Breast epithelium (tissue), 4 donors: ENCODE data around the gene ASXL3. TPM values are rescaled to one million over a fixed set of nuclear protein-coding genes. Genes with fewer than 3 reads are reported as not detected.

ENCODE experiments used
- DNase-seq, 2 donors: peaks; one replicate each; pipeline ENCODE4 v3.0.0-alpha.2; 2019; ENCODE audit warnings: low spot score in 2 of 2
- H3K27ac ChIP-seq, 2 donors: fragments of 200-600 bp; sonication (generic) in 1 of 2; one replicate each; pipeline ENCODE4 v1.5.1; 2016 to 2019; ENCODE audit warnings: mild to moderate bottlenecking in 1 of 2
- H3K27me3 ChIP-seq, 2 donors: fragments of 200-600 bp; sonication (generic) in 1 of 2; one replicate each; pipeline versions ENCODE4 v1.5.1 to v1.6.0; 2017 to 2019; ENCODE audit warnings: control low read depth in 1 of 2, mild to moderate bottlenecking in 1 of 2
- H3K36me3 ChIP-seq: fragments of 200-600 bp; one replicate; pipeline ENCODE4 v1.5.1; 2019
- H3K4me1 ChIP-seq, 2 donors: fragments of 200-600 bp; sonication (generic); one replicate each; pipeline ENCODE4 v1.5.1; 2016 to 2019; ENCODE audit warnings: control low read depth in 1 of 2
- H3K4me3 ChIP-seq, 3 donors: fragments of 200-600 bp; sonication (generic); 1 replicate in 2 of 3; 2 replicates in 1 of 3; pipeline ENCODE4 v1.5.1; 2016 to 2019; ENCODE audit warnings: mild to moderate bottlenecking in 3 of 3, moderate library complexity in 2 of 3
- H3K9me3 ChIP-seq, 2 donors: fragments of 200-600 bp; sonication (generic) in 1 of 2; one replicate each; pipeline ENCODE4 v1.5.1; 2016 to 2019; ENCODE audit warnings: control low read depth in 1 of 2
- POLR2A ChIP-seq: fragments of 450-650 bp; IDR thresholded peaks from one replicate; pipeline ENCODE4 v1.6.1; 2016; ENCODE audit warnings: antibody characterized with exemption, mild to moderate bottlenecking, moderate library complexity
- POLR2AphosphoS5 ChIP-seq, 3 donors: sonication (generic); formaldehyde crosslinking; IDR thresholded peaks; one replicate each; pipeline ENCODE4 v1.6.1; 2017; ENCODE audit warnings: antibody characterized with exemption in 3 of 3
- intact Hi-C: fragments of 100-400 bp; cut with DNase I; formaldehyde crosslinking; loops from one replicate; pipeline ENCODE4 v1.15.1; 2023; ENCODE audit warnings: low total_unique reads
- total RNA-seq, 3 donors: library from RNA; depleted of rRNA; stranded (reverse); fragments of >200 nt; gene quantifications; one replicate each; pipeline ENCODE4 v1.1.0, GENCODE V29; 2016
- TF ChIP-seq, protein P1 (sequence below), 3 donors: fragments of 450-650 bp; IDR thresholded peaks; one replicate each; pipeline ENCODE4 v1.5.1; 2016 to 2017; ENCODE audit warnings: antibody characterized with exemption in 3 of 3, mild to moderate bottlenecking in 3 of 3, moderate library complexity in 3 of 3

The ASXL3 gene
- total RNA-seq, 3 donors from 2014 or later: 0.96 to 3.4 (median 0.98) TPM

DNA sequence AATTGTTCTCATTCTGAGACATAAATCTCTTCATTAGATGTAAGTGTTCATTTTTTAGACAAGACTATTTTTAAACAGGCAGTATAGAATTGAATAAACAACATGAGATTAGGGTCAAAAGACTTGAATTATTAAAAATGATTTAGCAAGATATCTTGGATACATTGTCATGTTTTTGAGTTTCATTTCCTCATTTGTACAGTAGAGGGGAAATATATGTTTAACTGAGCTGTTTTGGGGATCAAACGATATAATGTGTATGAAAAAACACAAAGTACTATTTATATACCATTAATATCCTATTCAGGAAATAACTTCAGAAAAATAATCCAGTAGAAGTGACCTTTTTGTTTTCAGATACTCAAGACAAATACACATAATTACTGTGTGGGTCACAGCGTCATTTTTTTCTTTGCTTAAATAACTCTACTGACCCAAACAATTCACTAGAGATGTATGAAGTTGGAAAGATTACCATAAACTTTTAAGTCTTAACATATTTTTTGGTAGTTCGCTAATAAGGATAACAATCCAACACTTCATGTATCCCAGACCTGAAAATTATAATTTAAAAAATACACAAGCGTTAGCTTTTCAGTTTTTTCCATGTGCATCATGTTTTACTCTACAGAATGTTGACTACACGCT, 896 bp upstream of the ASXL3 start:
- Histone ChIP-seq H3K27me3 (peaks cover 0 to 16% of the 10 kb centered on the region in 2 donors), H3K9me3 (no peaks in the 10 kb centered on the region), H3K4me3 (peak overlapping the region; percentile 66 to 88 (median 68)), H3K27ac (peak overlapping the region; percentile 86 to 93), H3K36me3 (no peaks in the 10 kb centered on the region), H3K4me1 (no peaks in the 10 kb centered on the region)
- DNase-seq: no peak
- TF ChIP-seq POLR2AphosphoS5 (IDR thresholded peaks at IDR 0.05) (no peak), POLR2A (no peak)
- TF ChIP-seq, protein P1, sequence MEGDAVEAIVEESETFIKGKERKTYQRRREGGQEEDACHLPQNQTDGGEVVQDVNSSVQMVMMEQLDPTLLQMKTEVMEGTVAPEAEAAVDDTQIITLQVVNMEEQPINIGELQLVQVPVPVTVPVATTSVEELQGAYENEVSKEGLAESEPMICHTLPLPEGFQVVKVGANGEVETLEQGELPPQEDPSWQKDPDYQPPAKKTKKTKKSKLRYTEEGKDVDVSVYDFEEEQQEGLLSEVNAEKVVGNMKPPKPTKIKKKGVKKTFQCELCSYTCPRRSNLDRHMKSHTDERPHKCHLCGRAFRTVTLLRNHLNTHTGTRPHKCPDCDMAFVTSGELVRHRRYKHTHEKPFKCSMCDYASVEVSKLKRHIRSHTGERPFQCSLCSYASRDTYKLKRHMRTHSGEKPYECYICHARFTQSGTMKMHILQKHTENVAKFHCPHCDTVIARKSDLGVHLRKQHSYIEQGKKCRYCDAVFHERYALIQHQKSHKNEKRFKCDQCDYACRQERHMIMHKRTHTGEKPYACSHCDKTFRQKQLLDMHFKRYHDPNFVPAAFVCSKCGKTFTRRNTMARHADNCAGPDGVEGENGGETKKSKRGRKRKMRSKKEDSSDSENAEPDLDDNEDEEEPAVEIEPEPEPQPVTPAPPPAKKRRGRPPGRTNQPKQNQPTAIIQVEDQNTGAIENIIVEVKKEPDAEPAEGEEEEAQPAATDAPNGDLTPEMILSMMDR (IDR thresholded peaks at IDR 0.05): no peak
- intact Hi-C loops: no loop called here

DNA sequence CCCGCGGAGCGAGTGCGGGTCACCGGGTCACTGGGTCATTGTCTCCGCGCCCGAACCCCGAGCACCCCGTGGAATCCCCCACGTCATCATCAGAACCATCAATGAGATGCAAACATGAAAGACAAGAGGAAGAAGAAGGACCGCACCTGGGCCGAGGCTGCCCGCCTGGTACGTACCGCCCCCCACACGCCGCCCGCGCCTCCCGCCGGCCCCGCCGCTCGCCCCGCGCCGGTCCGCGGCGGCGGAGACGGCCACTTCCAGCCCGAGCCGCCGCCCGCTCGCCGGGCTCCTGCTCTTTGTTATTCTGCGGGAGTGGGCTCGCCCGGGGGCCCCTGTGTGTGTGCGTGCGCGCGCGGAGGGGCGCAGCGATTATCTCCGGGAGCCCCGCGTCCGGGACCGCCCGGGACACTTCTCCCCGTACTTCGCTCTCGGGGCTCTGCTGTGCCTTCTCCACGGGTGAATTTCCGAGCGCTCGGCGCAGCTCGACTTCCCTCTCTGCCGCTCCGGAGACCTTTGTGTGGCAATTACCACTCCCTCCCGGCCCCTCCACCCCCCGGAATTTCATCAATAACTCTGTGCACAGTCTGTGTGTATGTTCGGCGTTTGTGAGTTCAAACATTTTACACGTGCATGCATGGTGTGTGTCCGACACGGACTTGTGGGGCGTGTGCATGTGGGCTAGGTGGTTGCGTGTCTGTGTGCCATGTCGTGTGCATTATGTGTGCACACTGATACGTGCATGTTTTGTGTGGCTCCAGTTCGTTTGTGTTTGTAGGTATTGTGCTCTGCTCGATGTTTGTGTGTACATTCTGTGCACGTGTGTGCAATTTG, 714 bp downstream of the ASXL3 start:
- intact Hi-C loops: no loop called here
- Histone ChIP-seq H3K4me3 (peak overlapping the region; percentile 54 to 88 (median 68)), H3K4me1 (no peaks in the 10 kb centered on the region), H3K9me3 (no peaks in the 10 kb centered on the region), H3K36me3 (no peaks in the 10 kb centered on the region), H3K27me3 (peaks cover 0 to 16% of the 10 kb centered on the region in 2 donors), H3K27ac (peak overlapping the region; percentile 81 to 93)
- DNase-seq: no peak
- TF ChIP-seq POLR2AphosphoS5 (IDR thresholded peaks at IDR 0.05) (no peak), POLR2A (no peak)
- TF ChIP-seq, protein P1 (IDR thresholded peaks at IDR 0.05): no peak

DNA sequence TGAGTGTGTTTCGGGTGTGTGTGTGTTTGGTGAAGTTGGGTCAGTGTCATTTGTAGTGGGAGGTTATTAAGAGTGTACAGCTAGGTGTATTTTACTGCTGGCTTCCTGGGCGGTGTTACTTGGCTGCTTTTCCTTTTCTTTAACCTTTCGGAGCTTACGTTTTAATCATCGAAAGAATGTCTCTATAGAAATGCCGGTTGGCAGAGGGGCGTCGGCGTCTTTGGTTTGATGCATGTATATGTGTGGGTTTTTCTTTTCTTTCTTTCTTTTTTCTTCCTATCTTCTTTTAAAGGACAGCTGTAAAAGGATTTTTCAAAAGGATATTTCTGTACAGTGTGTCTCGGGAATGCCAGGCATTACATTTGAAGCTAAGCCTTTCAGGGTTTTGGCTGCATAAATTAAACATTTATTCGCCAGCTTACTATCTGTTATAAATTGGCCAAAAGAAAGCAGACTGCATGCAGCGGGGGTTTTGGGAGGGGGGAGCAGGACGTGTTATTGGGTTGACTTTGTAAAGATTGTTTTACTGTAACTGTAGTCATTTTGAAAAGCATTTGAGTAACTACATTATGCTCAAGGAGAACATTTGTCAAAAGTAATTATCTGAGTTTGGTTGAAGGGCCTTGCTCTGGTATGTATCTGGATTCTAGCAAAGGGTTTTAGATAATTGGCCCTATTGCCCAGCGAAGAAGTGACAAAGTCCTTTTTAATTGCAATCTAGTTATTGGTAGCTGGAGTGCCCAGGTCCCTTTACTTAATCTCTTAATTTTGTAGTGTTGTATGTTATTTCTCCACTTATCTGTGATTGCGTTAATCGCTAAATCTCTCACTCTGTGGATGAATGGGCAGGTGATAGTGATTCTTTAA, 1.6 kb downstream of the ASXL3 start:
- Histone ChIP-seq H3K4me3 (peak overlapping the region; percentile 54 to 88 (median 68)), H3K36me3 (no peaks in the 10 kb centered on the region), H3K4me1 (no peaks in the 10 kb centered on the region), H3K9me3 (no peaks in the 10 kb centered on the region), H3K27me3 (peaks cover 0 to 15% of the 10 kb centered on the region in 2 donors), H3K27ac (peak overlapping the region; percentile 81 to 93)
- DNase-seq: no peak
- intact Hi-C loops: no loop called here
- TF ChIP-seq, protein P1 (IDR thresholded peaks at IDR 0.05): no peak
- TF ChIP-seq POLR2A: no peak
- TF ChIP-seq POLR2AphosphoS5 (IDR thresholded peaks at IDR 0.05): no peak

DNA sequence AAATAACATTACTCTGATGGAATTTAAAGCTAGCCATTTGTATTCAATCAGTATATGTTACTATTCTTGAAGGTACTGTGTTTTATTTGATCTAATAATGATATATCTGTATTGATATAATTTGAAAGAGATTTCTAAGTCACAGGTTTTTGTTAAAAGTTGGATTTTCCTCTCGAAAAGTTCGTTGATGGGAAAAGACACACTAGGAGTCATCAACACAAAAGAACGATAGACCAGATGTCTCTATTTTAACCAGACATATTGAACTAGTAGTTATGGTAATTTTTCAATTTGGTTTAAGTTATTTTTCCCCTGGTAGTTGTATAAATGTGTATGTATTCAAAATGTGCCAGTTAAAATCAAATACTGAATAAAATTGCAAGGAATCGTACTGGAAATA, 2.5 kb downstream of the ASXL3 start:
- Histone ChIP-seq H3K27me3 (peaks cover 0 to 7% of the 10 kb centered on the region in 2 donors), H3K4me3 (no peak overlapping the region), H3K27ac (no peak overlapping the region), H3K9me3 (no peaks in the 10 kb centered on the region), H3K4me1 (no peaks in the 10 kb centered on the region), H3K36me3 (no peaks in the 10 kb centered on the region)
- TF ChIP-seq POLR2AphosphoS5 (IDR thresholded peaks at IDR 0.05) (no peak), POLR2A (no peak)
- TF ChIP-seq, protein P1 (IDR thresholded peaks at IDR 0.05): no peak
- intact Hi-C loops: no loop called here
- no peak for DNase-seq
